ENCODE data around the gene PLPP4.

Gene PLPP4

DNA sequence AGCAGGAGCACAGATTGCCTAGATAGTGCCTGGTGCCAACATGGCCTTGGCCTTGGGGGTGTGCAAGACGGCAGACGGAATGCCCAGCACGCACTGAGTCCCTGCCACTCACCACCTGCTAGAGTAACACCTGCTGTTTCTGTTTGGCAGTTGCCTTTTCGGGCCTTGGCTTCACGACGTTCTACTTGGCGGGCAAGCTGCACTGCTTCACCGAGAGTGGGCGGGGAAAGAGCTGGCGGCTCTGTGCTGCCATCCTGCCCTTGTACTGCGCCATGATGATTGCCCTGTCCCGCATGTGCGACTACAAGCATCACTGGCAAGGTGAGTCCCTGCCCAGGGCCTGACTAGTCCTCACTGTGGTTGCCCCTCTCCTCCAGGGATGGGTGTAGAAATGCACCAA is 118.0 kb downstream of the PLPP4 start:
- H3K4me3 ChIP-seq (ENCODE audit: low read depth, low read length), result no peak overlapping the region
- TF ChIP-seq, protein P1, sequence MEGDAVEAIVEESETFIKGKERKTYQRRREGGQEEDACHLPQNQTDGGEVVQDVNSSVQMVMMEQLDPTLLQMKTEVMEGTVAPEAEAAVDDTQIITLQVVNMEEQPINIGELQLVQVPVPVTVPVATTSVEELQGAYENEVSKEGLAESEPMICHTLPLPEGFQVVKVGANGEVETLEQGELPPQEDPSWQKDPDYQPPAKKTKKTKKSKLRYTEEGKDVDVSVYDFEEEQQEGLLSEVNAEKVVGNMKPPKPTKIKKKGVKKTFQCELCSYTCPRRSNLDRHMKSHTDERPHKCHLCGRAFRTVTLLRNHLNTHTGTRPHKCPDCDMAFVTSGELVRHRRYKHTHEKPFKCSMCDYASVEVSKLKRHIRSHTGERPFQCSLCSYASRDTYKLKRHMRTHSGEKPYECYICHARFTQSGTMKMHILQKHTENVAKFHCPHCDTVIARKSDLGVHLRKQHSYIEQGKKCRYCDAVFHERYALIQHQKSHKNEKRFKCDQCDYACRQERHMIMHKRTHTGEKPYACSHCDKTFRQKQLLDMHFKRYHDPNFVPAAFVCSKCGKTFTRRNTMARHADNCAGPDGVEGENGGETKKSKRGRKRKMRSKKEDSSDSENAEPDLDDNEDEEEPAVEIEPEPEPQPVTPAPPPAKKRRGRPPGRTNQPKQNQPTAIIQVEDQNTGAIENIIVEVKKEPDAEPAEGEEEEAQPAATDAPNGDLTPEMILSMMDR (IDR thresholded peaks at IDR 0.05; ENCODE audit: control insufficient read depth, extremely low read depth, insufficient read depth), result no peak
- no peak for DNase-seq (ENCODE audit: low read depth)

DNA sequence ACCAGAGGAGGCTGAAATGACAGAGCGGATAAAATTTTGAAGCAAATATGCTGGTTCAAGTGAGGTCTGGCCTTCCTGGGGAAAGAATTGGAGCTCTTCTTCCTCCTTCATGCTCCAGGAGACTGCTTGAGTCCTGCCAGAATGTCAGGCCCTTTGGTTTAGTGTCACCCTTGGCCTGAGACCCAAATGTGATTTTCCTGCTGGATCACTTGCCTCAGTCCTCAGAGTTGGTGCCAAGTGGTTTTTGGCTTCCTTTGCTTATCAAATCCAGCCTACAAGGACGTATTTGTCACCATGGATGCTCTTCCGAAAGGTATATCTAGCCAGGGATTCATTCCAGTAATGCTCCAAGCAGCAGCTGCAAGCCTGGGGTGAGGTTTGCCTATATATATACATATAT is 118.4 kb downstream of the PLPP4 start:
- TF ChIP-seq, protein P1 (IDR thresholded peaks at IDR 0.05; ENCODE audit: control insufficient read depth, extremely low read depth, insufficient read depth), result no peak
- no peak overlapping the region for H3K4me3 ChIP-seq (ENCODE audit: low read depth, low read length)
- DNase-seq (ENCODE audit: low read depth), result no peak

DNA sequence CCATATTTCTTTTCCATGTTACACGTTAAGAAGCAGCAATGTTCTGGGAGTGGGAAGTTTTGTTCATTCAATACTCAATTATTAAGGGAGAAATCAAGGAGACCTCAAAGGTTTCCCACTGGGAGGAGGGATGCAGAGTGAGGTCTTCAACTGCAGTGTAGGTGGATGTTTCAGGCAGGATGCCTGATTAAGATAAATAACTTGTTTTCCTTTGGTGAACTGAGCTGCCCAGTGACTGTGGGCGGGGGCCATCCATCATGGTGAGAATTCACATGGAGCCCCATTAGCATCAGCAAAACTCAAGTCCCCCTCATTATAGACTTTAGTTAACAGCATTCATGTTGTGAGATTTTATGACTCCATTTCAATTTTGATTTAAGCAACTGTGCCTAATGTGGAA is 121.1 kb downstream of the PLPP4 start:
- TF ChIP-seq, protein P1 (IDR thresholded peaks at IDR 0.05; ENCODE audit: control insufficient read depth, extremely low read depth, insufficient read depth), result no peak
- no peak for DNase-seq (ENCODE audit: low read depth)
- H3K4me3 ChIP-seq (ENCODE audit: low read depth, low read length), result no peak overlapping the region

DNA sequence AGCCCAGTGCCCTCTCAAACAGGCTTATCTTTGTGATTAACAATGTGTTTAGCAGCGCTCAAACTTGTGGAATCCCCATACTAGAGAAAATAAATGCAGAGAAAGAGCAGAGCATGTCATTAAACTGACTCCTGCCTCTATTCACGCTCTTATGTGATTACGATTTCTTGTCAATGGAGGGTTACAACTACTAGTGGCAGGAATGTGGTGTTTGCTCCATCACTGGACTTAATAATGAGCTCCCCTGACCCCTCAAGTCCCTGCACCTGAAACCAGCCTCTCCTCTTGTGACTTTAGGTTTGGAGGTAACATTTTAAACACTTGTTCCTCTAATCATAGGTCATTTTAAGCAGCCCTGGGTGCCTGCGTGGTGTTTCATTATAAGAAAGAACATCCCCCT is 121.9 kb downstream of the PLPP4 start:
- DNase-seq (ENCODE audit: low read depth), result no peak
- TF ChIP-seq, protein P1 (IDR thresholded peaks at IDR 0.05; ENCODE audit: control insufficient read depth, extremely low read depth, insufficient read depth), result no peak
- no peak overlapping the region for H3K4me3 ChIP-seq (ENCODE audit: low read depth, low read length)

DNA sequence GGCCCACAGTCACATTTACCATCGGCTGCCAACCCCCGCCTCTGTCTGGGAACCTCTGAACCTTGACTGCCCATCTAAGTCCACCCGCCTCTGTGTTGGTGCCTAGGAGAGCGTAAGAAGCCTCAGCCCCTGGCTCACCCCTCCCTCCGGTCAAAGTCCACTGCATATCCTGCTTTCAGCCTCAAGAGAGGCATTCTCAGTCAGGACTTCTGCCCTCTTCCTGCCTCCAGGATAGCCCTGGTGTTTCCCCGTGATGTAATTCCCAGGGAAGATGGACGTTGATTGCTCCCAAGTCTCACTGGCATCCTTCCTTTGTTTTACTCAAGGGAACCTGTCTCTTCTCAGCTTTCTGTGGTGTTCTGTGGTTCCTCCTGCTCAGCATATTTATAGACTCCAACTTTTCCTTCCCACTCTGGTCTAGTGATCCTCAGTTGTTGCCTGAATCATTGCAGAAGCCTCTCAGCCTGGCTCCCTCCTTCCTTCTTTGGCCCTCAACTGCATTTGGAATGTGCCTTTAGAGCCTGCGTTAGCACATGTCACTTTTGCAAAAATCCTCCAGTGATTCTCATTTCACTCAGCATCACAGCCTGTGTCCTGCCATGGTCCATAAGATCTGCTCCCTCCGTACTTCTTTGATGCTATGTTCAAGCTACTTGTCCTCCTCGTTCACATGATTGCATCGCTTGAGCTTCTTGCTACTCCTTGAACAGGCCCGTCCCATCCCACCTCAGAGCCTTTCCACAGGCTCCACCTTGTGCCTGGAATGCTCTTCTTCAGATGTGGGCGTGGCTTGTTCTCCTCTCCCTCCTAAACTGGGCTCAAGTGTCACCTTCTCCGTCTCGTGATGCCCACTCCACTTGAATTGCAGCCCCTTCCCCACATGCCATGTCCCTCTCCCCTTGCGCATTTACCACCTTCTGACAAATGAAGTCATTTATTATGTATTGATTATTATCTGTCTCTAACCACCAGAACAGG is 124.2 kb downstream of the PLPP4 start:
- no peak overlapping the region for H3K4me3 ChIP-seq (ENCODE audit: low read depth, low read length)
- TF ChIP-seq, protein P1 (IDR thresholded peaks at IDR 0.05; ENCODE audit: control insufficient read depth, extremely low read depth, insufficient read depth), result 0 out of 2 replicates have a peak, but pooled peaks have one; percentile 22
- no peak for DNase-seq (ENCODE audit: low read depth)

DNA sequence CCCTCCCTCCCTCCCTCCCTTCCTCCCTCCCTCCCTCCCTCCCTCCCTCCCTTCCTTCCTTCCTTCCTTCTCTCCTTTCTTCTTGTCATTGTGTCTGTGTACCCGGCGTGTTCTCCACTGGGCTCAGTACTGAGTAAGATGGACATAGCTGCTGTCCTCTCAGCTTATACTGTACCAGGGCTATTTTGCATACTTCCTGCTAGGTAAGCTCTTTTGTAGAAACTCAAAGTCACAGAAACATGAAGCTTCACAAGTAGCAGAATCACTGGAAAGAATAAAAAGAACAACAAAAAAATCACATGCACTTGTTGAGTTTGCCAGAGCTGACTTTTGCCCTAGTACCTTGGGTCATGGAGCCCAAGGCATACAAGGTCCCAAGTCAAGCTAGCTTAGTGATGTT is 125.7 kb downstream of the PLPP4 start:
- no peak overlapping the region for H3K4me3 ChIP-seq (ENCODE audit: low read depth, low read length)
- no peak for DNase-seq (ENCODE audit: low read depth)
- TF ChIP-seq, protein P1 (IDR thresholded peaks at IDR 0.05; ENCODE audit: control insufficient read depth, extremely low read depth, insufficient read depth), result no peak

Data from LNCaP clone FGC (cell line).